NCI-H2029 treated with DMSO at 0.1 percent for 48 hours (cell line): ENCODE data around the gene PPM1J.
A peak's percentile ranks its signal among the peaks of the same experiment; 100 is the strongest.
"Not testable (repeated sequence)": the region's sequence is repeated elsewhere in the genome, so short reads cannot be mapped to it uniquely, and the experiment has no call there.

Source experiments
- DNase-seq: peaks from one replicate; lab custom pipeline; 2025; lab: John Stamatoyannopoulos, UW

PPM1J gene

GRCh38 chr1:112715264-112716053, at the start of gene PPM1J:
PPM1J (minus strand) TSS chr1:112715332; CDS start chr1:112715301, 31 bp downstream.
- peak; percentile 50 for DNase-seq

- no peak for DNase-seq
Measured at GRCh38 chr1:112762541-112763500, 47.7 kb upstream of the PPM1J start.

GRCh38 chr1:112761714-112762480, 46.8 kb upstream of the PPM1J start:
- DNase-seq = peak; percentile 23

GRCh38 chr1:112759228-112759627, 44.1 kb upstream of the PPM1J start:
- no peak for DNase-seq

GRCh38 chr1:112754116-112754628, 39.0 kb upstream of the PPM1J start:
- no peak for DNase-seq

GRCh38 chr1:112748396-112748795, 33.3 kb upstream of the PPM1J start:
- DNase-seq = no peak

- no peak for DNase-seq
Measured at GRCh38 chr1:112744009-112744578, 29.0 kb upstream of the PPM1J start.

- no peak for DNase-seq
Measured at GRCh38 chr1:112743174-112744008, 28.3 kb upstream of the PPM1J start.

- no peak for DNase-seq
Measured at GRCh38 chr1:112737573-112737972, 22.4 kb upstream of the PPM1J start.

- no peak for DNase-seq
Measured at GRCh38 chr1:112735752-112736151, 20.6 kb upstream of the PPM1J start.

GRCh38 chr1:112731451-112731850, 16.3 kb upstream of the PPM1J start:
- DNase-seq = no peak

GRCh38 chr1:112729909-112730308, 14.8 kb upstream of the PPM1J start:
- DNase-seq = no peak

GRCh38 chr1:112729011-112729410, 13.9 kb upstream of the PPM1J start:
- not testable (repeated sequence) for DNase-seq

- not testable (repeated sequence) for DNase-seq
Measured at GRCh38 chr1:112728306-112728971, 13.3 kb upstream of the PPM1J start.

- DNase-seq = no peak
Measured at GRCh38 chr1:112727716-112728115, 12.6 kb upstream of the PPM1J start.

- DNase-seq = not testable (repeated sequence)
Measured at GRCh38 chr1:112724240-112724639, 9.1 kb upstream of the PPM1J start.

- no peak for DNase-seq
Measured at GRCh38 chr1:112723511-112723839, 8.3 kb upstream of the PPM1J start.

GRCh38 chr1:112722601-112723510, 7.7 kb upstream of the PPM1J start:
- DNase-seq = no peak

GRCh38 chr1:112721966-112722524, 6.9 kb upstream of the PPM1J start:
- DNase-seq = no peak
